Suprapubic skin (tissue), 4 donors: ENCODE results near the gene GALNT18. TPM values are rescaled to one million over a fixed set of nuclear protein-coding genes. Genes with fewer than 3 reads are reported as not detected.

Experiments
- DNase-seq, 2 donors: peaks; one replicate each; pipeline ENCODE4 v3.0.0-alpha.2; 2019; ENCODE audit warnings: low spot score in 2 of 2
- H3K27ac ChIP-seq: fragments of 200-600 bp; sonication (generic); one replicate; pipeline ENCODE4 v1.5.1; 2019
- H3K27me3 ChIP-seq: fragments of 200-600 bp; sonication (generic); one replicate; pipeline ENCODE4 v1.5.1; 2019
- H3K36me3 ChIP-seq: fragments of 200-600 bp; sonication (generic); one replicate; pipeline ENCODE4 v1.5.1; 2019
- H3K4me1 ChIP-seq: fragments of 200-600 bp; sonication (generic); one replicate; pipeline ENCODE4 v1.5.1; 2019
- H3K4me3 ChIP-seq: fragments of 200-600 bp; sonication (generic); one replicate; pipeline ENCODE4 v1.5.1; 2019; ENCODE audit warnings: mild to moderate bottlenecking
- H3K9me3 ChIP-seq: fragments of 200-600 bp; sonication (generic); one replicate; pipeline ENCODE4 v1.5.1; 2019
- CTCF ChIP-seq, 2 donors: fragments of 200-600 bp in 1 of 2; fragments of 450-650 bp in 1 of 2; sonication (generic) in 1 of 2; IDR thresholded peaks; one replicate each; pipeline ENCODE4 v1.5.1; 2016 to 2019; ENCODE audit warnings: antibody characterized with exemption in 2 of 2, mild to moderate bottlenecking in 1 of 2, moderate library complexity in 1 of 2
- EP300 ChIP-seq: sonication (generic); formaldehyde crosslinking; IDR thresholded peaks from one replicate; pipeline ENCODE4 v1.6.1; 2017; ENCODE audit warnings: antibody characterized with exemption
- POLR2A ChIP-seq, 2 donors: fragments of 450-650 bp; IDR thresholded peaks; one replicate each; pipeline ENCODE4 v1.6.1; 2017; ENCODE audit warnings: antibody characterized with exemption in 2 of 2, mild to moderate bottlenecking in 2 of 2, moderate library complexity in 2 of 2
- POLR2AphosphoS5 ChIP-seq, 3 donors: sonication (generic); formaldehyde crosslinking; IDR thresholded peaks; one replicate each; pipeline ENCODE4 v1.6.1; 2017; ENCODE audit warnings: antibody characterized with exemption in 3 of 3
- WGBS: methylation state at CpG from one replicate; pipeline ENCODE4 v1.1.5; 2018; 5-methylcytosine and 5-hydroxymethylcytosine counted together
- total RNA-seq, 4 donors: library from RNA; depleted of rRNA; stranded (reverse); fragments of >200 nt; gene quantifications; one replicate each; pipeline ENCODE4 v1.1.0, GENCODE V29; 2016

The GALNT18 gene
- total RNA-seq, 4 donors from 2014 or later = 20.6 to 26.0 (median 23.1) TPM

GRCh38 chr11:11550534-11550933, 71.3 kb downstream of the GALNT18 start:
- no peaks in the 10 kb centered on the region for H3K27me3 ChIP-seq
- H3K27ac ChIP-seq = no peak overlapping the region
- WGBS = 96% methylated on average over 6 of the region's 6 CpGs
- TF ChIP-seq EP300 = no peak
- TF ChIP-seq POLR2AphosphoS5 (IDR thresholded peaks at IDR 0.05) = no peak
- no peak for TF ChIP-seq CTCF (IDR thresholded peaks at IDR 0.05)
- TF ChIP-seq POLR2A (IDR thresholded peaks at IDR 0.05) = no peak
- no peak for DNase-seq
- no peaks in the 10 kb centered on the region for H3K36me3 ChIP-seq
- no peak overlapping the region for H3K4me3 ChIP-seq
- H3K4me1 ChIP-seq = peaks cover 14% of the 10 kb centered on the region
- H3K9me3 ChIP-seq = no peaks in the 10 kb centered on the region

GRCh38 chr11:11545285-11546275, 76.2 kb downstream of the GALNT18 start:
- no peaks in the 10 kb centered on the region for H3K9me3 ChIP-seq
- H3K4me1 ChIP-seq = peaks cover 6% of the 10 kb centered on the region
- DNase-seq = no peak
- WGBS = 79% methylated on average over 4 of the region's 5 CpGs
- no peak overlapping the region for H3K27ac ChIP-seq
- TF ChIP-seq POLR2A (IDR thresholded peaks at IDR 0.05) (no peak), CTCF (IDR thresholded peaks at IDR 0.05) (no peak), POLR2AphosphoS5 (IDR thresholded peaks at IDR 0.05) (no peak), EP300 (no peak)
- no peaks in the 10 kb centered on the region for H3K36me3 ChIP-seq
- H3K4me3 ChIP-seq = no peak overlapping the region
- H3K27me3 ChIP-seq = no peaks in the 10 kb centered on the region

GRCh38 chr11:11543656-11544055, 78.1 kb downstream of the GALNT18 start:
- no peaks in the 10 kb centered on the region for H3K36me3 ChIP-seq
- H3K9me3 ChIP-seq = no peaks in the 10 kb centered on the region
- no peak overlapping the region for H3K4me3 ChIP-seq
- WGBS = 85% methylated on average over 7 of the region's 7 CpGs
- H3K4me1 ChIP-seq = peaks cover 6% of the 10 kb centered on the region
- DNase-seq = no peak
- TF ChIP-seq POLR2A (IDR thresholded peaks at IDR 0.05) (no peak), EP300 (no peak), CTCF (IDR thresholded peaks at IDR 0.05) (no peak), POLR2AphosphoS5 (IDR thresholded peaks at IDR 0.05) (no peak)
- H3K27ac ChIP-seq = no peak overlapping the region
- no peaks in the 10 kb centered on the region for H3K27me3 ChIP-seq

- Histone ChIP-seq H3K9me3 (no peaks in the 10 kb centered on the region), H3K4me3 (no peak overlapping the region), H3K27ac (no peak overlapping the region), H3K36me3 (no peaks in the 10 kb centered on the region), H3K27me3 (no peaks in the 10 kb centered on the region), H3K4me1 (peaks cover 16% of the 10 kb centered on the region)
- no peak for TF ChIP-seq POLR2A (IDR thresholded peaks at IDR 0.05)
- TF ChIP-seq EP300 = no peak
- TF ChIP-seq POLR2AphosphoS5 (IDR thresholded peaks at IDR 0.05) = no peak
- TF ChIP-seq CTCF (IDR thresholded peaks at IDR 0.05) = no peak
- no peak for DNase-seq
- WGBS = 85% methylated on average over 6 of the region's 6 CpGs
Observed at GRCh38 chr11:11540157-11540556, 81.6 kb downstream of the GALNT18 start.

- H3K9me3 ChIP-seq = no peaks in the 10 kb centered on the region
- no peaks in the 10 kb centered on the region for H3K36me3 ChIP-seq
- no peak for DNase-seq
- 89% methylated on average over 3 of the region's 12 CpGs for WGBS
- H3K27me3 ChIP-seq = no peaks in the 10 kb centered on the region
- H3K4me3 ChIP-seq = no peak overlapping the region
- H3K4me1 ChIP-seq = peaks cover 20% of the 10 kb centered on the region
- no peak overlapping the region for H3K27ac ChIP-seq
- no peak for TF ChIP-seq EP300
- no peak for TF ChIP-seq CTCF (IDR thresholded peaks at IDR 0.05)
- TF ChIP-seq POLR2AphosphoS5 (IDR thresholded peaks at IDR 0.05) = no peak
- TF ChIP-seq POLR2A (IDR thresholded peaks at IDR 0.05) = no peak
Observed at GRCh38 chr11:11538277-11538960, 83.4 kb downstream of the GALNT18 start.
